ENCODE results near the gene MLLT6. TPM values are rescaled to one million over a fixed set of nuclear protein-coding genes. Genes with fewer than 3 reads are reported as not detected.

The MLLT6 gene
- total RNA-seq, 1 experiment from 2014 or later, result 72.5 TPM

- Mint-ChIP-seq H3K36me3 (ENCODE audit: insufficient read depth, unreplicated experiment) (no peaks in the 10 kb centered on the region), H3K4me1 (ENCODE audit: low read depth, unreplicated experiment) (peaks cover 5% of the 10 kb centered on the region), H3K9me3 (ENCODE audit: unreplicated experiment) (no peaks in the 10 kb centered on the region), H3K4me3 (ENCODE audit: unreplicated experiment) (no peak overlapping the region), H3K27me3 (ENCODE audit: insufficient read depth, unreplicated experiment) (no peaks in the 10 kb centered on the region), H3K27ac (ENCODE audit: unreplicated experiment) (no peak overlapping the region)
- H3K4me1 ChIP-seq, result peaks cover 15% of the 10 kb centered on the region
- intact Hi-C loops (cut with micrococcal nuclease; ENCODE audit: unreplicated experiment), result no loop called here
- H3K4me3 ChIP-seq (ENCODE audit: low read depth, low read length), result no peak overlapping the region
- no peaks in the 10 kb centered on the region for H3K27me3 ChIP-seq (replicated peaks; ENCODE audit: control insufficient read depth, insufficient read depth, low read length)
- no peak for DNase-seq
- POLR2A ChIA-PET, result no interaction called here
- CTCF ChIA-PET, result interaction anchor here (0.5 kb wide), 1 partner anchor 17 kb away, joined by 5 read pairs; no protein-coding TSS in a partner anchor
- no peak for TF ChIP-seq CTCF (IDR thresholded peaks at IDR 0.05; ENCODE audit: insufficient read depth in 1 of 2, low read depth in 1 of 2, low read length in 1 of 2, severe bottlenecking in 1 of 2, unreplicated experiment in 1 of 2)
- no peaks in the 10 kb centered on the region for H3K9me3 ChIP-seq
- BruUV-seq (replicated peaks), result no TSS peak
- no peaks in the 10 kb centered on the region for H3K36me3 ChIP-seq (ENCODE audit: control insufficient read depth, insufficient read depth, low read length)
These were observed 13.9 kb upstream of the MLLT6 start for GRCh38 chr17:38691154-38691553.

- H3K4me1 ChIP-seq, result peaks cover 16% of the 10 kb centered on the region
- TF ChIP-seq CTCF (IDR thresholded peaks at IDR 0.05; ENCODE audit: insufficient read depth in 1 of 2, low read depth in 1 of 2, low read length in 1 of 2, severe bottlenecking in 1 of 2, unreplicated experiment in 1 of 2), result no peak
- Mint-ChIP-seq H3K4me3 (ENCODE audit: unreplicated experiment) (no peak overlapping the region), H3K27ac (ENCODE audit: unreplicated experiment) (no peak overlapping the region), H3K27me3 (ENCODE audit: insufficient read depth, unreplicated experiment) (no peaks in the 10 kb centered on the region), H3K9me3 (ENCODE audit: unreplicated experiment) (no peaks in the 10 kb centered on the region), H3K36me3 (ENCODE audit: insufficient read depth, unreplicated experiment) (no peaks in the 10 kb centered on the region), H3K4me1 (ENCODE audit: low read depth, unreplicated experiment) (peaks cover 14% of the 10 kb centered on the region)
- BruUV-seq (replicated peaks), result no TSS peak
- no peaks in the 10 kb centered on the region for H3K27me3 ChIP-seq (replicated peaks; ENCODE audit: control insufficient read depth, insufficient read depth, low read length)
- no peak overlapping the region for H3K4me3 ChIP-seq (ENCODE audit: low read depth, low read length)
- CTCF ChIA-PET, result no interaction called here
- no peaks in the 10 kb centered on the region for H3K36me3 ChIP-seq (ENCODE audit: control insufficient read depth, insufficient read depth, low read length)
- no peak for DNase-seq
- H3K9me3 ChIP-seq, result no peaks in the 10 kb centered on the region
- POLR2A ChIA-PET, result no interaction called here
- intact Hi-C loops (cut with micrococcal nuclease; ENCODE audit: unreplicated experiment), result no loop called here
These were observed 11.3 kb upstream of the MLLT6 start for GRCh38 chr17:38693700-38694329.

GRCh38 chr17:38697061-38697820 lies 7.8 kb upstream of the MLLT6 start:
- Mint-ChIP-seq H3K36me3 (ENCODE audit: insufficient read depth, unreplicated experiment) (peaks cover 7% of the 10 kb centered on the region), H3K27ac (ENCODE audit: unreplicated experiment) (no peak overlapping the region), H3K9me3 (ENCODE audit: unreplicated experiment) (no peaks in the 10 kb centered on the region), H3K4me3 (ENCODE audit: unreplicated experiment) (no peak overlapping the region), H3K27me3 (ENCODE audit: insufficient read depth, unreplicated experiment) (no peaks in the 10 kb centered on the region), H3K4me1 (ENCODE audit: low read depth, unreplicated experiment) (peaks cover 37% of the 10 kb centered on the region)
- CTCF ChIA-PET, result no interaction called here
- no peak overlapping the region for H3K4me3 ChIP-seq (ENCODE audit: low read depth, low read length)
- no TSS peak for BruUV-seq (replicated peaks)
- intact Hi-C loops (cut with micrococcal nuclease; ENCODE audit: unreplicated experiment), result no loop called here
- POLR2A ChIA-PET, result no interaction called here
- no peak for TF ChIP-seq CTCF (IDR thresholded peaks at IDR 0.05; ENCODE audit: insufficient read depth in 1 of 2, low read depth in 1 of 2, low read length in 1 of 2, severe bottlenecking in 1 of 2, unreplicated experiment in 1 of 2)
- no peaks in the 10 kb centered on the region for H3K27me3 ChIP-seq (replicated peaks; ENCODE audit: control insufficient read depth, insufficient read depth, low read length)
- peaks cover 42% of the 10 kb centered on the region for H3K4me1 ChIP-seq
- H3K9me3 ChIP-seq, result no peaks in the 10 kb centered on the region
- no peaks in the 10 kb centered on the region for H3K36me3 ChIP-seq (ENCODE audit: control insufficient read depth, insufficient read depth, low read length)
- DNase-seq, result no peak

All from Caco-2 (cell line).